Measurements from ENCODE around the gene EYA4.

GRCh38 chr6:133218852-133219251 lies 22.3 kb upstream of the EYA4 start:
- TF ChIP-seq CTCF (conservative IDR thresholded peaks at IDR 0.05; ENCODE audit: low read depth, low read length) (no peak), MXI1 (IDR thresholded peaks at IDR 0.05; ENCODE audit: borderline replicate concordance, low read depth, low read length) (no peak)

Data from IMR-90 (cell line).